ENCODE results near the gene MOB1B. TPM values are rescaled to one million over a fixed set of nuclear protein-coding genes. Genes with fewer than 3 reads are reported as not detected.

Gene MOB1B
- total RNA-seq, 1 donor from 2014 or later: 49.4 TPM

DNA sequence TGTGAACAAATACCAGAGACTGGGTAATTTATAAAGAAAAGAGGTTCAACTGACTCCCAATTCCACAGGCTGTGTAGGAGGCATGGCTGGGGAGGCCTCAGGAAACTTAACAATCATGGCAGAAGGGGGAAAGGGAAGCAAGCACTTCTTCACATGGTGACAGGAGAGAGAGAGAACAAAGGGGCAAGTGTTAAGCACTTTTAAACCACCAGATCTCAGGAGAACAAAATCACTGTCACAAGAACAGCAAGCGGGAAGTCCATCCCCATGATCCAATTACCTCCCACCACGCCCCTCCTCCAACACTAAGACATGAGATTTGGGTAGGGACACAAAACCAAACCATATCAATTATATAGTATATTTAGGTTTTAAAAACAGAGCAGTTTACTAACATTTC is 30.8 kb downstream of the MOB1B start:
- H3K4me1 Mint-ChIP-seq (ENCODE audit: unreplicated experiment): peaks cover 4% of the 10 kb centered on the region
- no peak overlapping the region for H3K4me3 Mint-ChIP-seq (ENCODE audit: unreplicated experiment)
- peak overlapping the region; percentile 36 for H3K27ac Mint-ChIP-seq (ENCODE audit: unreplicated experiment)
- H3K36me3 Mint-ChIP-seq (ENCODE audit: low read depth, unreplicated experiment): peaks cover 4% of the 10 kb centered on the region
- no peak for DNase-seq (ENCODE audit: low spot score)
- no peaks in the 10 kb centered on the region for H3K9me3 Mint-ChIP-seq (ENCODE audit: unreplicated experiment)
- TF ChIP-seq, protein P1, sequence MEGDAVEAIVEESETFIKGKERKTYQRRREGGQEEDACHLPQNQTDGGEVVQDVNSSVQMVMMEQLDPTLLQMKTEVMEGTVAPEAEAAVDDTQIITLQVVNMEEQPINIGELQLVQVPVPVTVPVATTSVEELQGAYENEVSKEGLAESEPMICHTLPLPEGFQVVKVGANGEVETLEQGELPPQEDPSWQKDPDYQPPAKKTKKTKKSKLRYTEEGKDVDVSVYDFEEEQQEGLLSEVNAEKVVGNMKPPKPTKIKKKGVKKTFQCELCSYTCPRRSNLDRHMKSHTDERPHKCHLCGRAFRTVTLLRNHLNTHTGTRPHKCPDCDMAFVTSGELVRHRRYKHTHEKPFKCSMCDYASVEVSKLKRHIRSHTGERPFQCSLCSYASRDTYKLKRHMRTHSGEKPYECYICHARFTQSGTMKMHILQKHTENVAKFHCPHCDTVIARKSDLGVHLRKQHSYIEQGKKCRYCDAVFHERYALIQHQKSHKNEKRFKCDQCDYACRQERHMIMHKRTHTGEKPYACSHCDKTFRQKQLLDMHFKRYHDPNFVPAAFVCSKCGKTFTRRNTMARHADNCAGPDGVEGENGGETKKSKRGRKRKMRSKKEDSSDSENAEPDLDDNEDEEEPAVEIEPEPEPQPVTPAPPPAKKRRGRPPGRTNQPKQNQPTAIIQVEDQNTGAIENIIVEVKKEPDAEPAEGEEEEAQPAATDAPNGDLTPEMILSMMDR (IDR thresholded peaks at IDR 0.05; ENCODE audit: unreplicated experiment): no peak
- no peaks in the 10 kb centered on the region for H3K27me3 Mint-ChIP-seq (ENCODE audit: unreplicated experiment)

DNA sequence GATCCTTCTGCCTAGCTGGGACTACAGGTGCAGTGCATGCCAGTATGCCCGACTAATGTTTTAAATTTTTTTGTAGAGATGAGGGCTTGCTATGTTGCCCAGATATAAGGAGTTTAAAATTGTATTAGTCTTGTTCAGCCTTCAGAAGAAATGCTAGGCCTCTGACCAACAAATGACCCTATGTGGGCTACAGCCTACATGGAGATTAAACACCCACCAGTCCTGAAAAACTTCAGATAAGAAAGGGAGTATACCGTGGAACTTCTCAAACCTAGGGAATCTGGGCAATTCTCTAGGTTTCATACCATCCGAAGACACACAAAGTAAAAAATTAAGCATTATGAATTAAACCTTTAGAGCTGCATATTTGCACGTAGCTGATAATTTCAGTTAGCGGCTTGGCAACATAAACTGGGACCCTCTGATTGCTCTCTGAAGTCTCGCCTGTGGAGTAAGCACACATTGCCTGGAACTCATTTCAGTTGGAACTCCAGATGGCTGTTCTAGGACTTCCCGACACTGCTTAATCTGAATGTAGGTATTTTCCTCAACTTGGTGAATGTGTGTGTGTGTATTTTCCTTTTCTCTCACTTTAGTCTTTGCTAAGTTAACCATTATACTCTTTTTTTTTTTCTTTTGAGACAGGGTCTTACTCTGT is 33.0 kb downstream of the MOB1B start:
- H3K27ac Mint-ChIP-seq (ENCODE audit: unreplicated experiment): no peak overlapping the region
- no peak overlapping the region for H3K4me3 Mint-ChIP-seq (ENCODE audit: unreplicated experiment)

DNA sequence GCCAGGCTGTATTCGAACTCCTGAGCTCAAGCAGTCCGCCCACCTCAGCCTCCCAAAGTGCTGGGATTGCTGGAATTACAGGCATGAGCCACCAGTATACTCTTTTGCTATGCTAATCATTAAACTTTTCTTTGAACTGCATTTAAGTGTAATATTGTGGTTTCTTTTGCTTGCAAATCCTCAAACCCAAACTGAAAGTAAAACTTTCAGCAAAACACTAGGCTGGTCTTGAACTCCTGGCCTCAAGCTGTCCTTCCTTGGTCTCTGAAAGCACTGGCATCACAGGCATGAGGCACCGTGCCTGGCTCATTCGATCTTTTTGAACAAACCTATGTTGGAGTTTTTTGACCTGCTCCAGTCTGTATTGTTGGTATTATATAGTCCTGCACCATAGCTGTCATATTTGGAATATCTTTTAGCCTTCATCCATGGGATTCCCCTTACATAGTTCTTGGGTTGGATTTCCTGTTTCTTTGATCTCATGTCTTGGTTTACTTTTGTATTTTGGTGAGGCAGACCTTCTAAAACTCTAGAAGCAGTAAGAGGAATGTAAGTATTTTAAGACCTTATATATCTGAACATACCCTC is 34.1 kb downstream of the MOB1B start:
- no peak overlapping the region for H3K27ac Mint-ChIP-seq (ENCODE audit: unreplicated experiment)

More for the DNA sequence above, 33.0 kb downstream of the MOB1B start:
- no peaks in the 10 kb centered on the region for H3K9me3 Mint-ChIP-seq (ENCODE audit: unreplicated experiment)
- H3K4me1 Mint-ChIP-seq (ENCODE audit: unreplicated experiment): peaks cover 3% of the 10 kb centered on the region
- peaks cover 12% of the 10 kb centered on the region for H3K36me3 Mint-ChIP-seq (ENCODE audit: low read depth, unreplicated experiment)
- TF ChIP-seq, protein P1 (IDR thresholded peaks at IDR 0.05; ENCODE audit: unreplicated experiment): no peak
- no peak for DNase-seq (ENCODE audit: low spot score)
- H3K27me3 Mint-ChIP-seq (ENCODE audit: unreplicated experiment): no peaks in the 10 kb centered on the region

DNA sequence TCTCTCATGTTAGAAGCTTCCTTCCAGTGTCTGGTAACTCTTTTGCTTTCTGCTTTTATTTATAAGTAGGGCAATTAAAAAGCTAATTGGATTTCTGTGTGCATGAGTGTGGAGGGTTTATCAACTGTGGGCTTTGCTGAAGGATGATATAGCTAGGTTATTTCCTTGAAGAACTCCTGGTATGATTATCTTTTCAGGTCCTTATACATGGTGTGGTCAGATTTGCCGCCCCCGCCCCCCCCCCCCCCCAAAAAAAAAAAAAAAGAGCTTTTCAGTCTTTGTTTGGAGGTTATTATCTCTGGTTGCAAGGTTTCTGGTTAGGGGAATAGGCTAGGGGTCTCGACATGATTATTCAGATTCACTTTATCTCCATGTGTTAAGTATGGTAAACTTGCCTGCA is 35.9 kb downstream of the MOB1B start:
- Mint-ChIP-seq H3K4me3 (ENCODE audit: unreplicated experiment) (no peak overlapping the region), H3K27ac (ENCODE audit: unreplicated experiment) (no peak overlapping the region), H3K27me3 (ENCODE audit: unreplicated experiment) (peaks cover 1% of the 10 kb centered on the region), H3K9me3 (ENCODE audit: unreplicated experiment) (no peaks in the 10 kb centered on the region), H3K36me3 (ENCODE audit: low read depth, unreplicated experiment) (peaks cover 17% of the 10 kb centered on the region), H3K4me1 (ENCODE audit: unreplicated experiment) (no peaks in the 10 kb centered on the region)
- TF ChIP-seq, protein P1 (IDR thresholded peaks at IDR 0.05; ENCODE audit: unreplicated experiment): no peak
- no peak for DNase-seq (ENCODE audit: low spot score)

More for the DNA sequence above, 34.1 kb downstream of the MOB1B start:
- H3K27me3 Mint-ChIP-seq (ENCODE audit: unreplicated experiment): peaks cover 1% of the 10 kb centered on the region
- peak overlapping the region; percentile 4 for H3K4me3 Mint-ChIP-seq (ENCODE audit: unreplicated experiment)
- no peaks in the 10 kb centered on the region for H3K9me3 Mint-ChIP-seq (ENCODE audit: unreplicated experiment)
- no peak for DNase-seq (ENCODE audit: low spot score)
- peaks cover 3% of the 10 kb centered on the region for H3K4me1 Mint-ChIP-seq (ENCODE audit: unreplicated experiment)
- H3K36me3 Mint-ChIP-seq (ENCODE audit: low read depth, unreplicated experiment): peaks cover 17% of the 10 kb centered on the region
- TF ChIP-seq, protein P1 (IDR thresholded peaks at IDR 0.05; ENCODE audit: unreplicated experiment): no peak

DNA sequence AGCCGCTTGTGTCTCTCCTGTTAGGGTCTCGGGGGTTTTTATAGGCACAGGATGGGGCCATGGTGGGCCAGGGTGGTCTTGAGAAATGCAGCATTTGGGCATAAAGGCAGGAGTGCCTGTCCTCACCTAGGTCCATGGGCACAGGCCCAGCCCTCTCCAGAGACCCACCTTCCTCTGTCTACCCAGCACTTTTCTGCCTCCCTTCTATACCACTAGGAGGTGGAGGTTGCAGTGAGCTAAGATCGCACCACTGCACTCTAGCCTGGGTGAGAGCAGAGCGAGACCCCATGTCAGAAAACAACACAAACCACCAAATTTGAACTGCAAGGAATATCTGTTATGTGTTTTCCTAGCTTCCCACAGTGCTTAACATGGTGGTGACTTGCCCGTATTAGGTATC is 38.0 kb downstream of the MOB1B start:
- peaks cover 21% of the 10 kb centered on the region for H3K36me3 Mint-ChIP-seq (ENCODE audit: low read depth, unreplicated experiment)
- H3K27me3 Mint-ChIP-seq (ENCODE audit: unreplicated experiment): peaks cover 1% of the 10 kb centered on the region
- H3K27ac Mint-ChIP-seq (ENCODE audit: unreplicated experiment): no peak overlapping the region
- no peak for DNase-seq (ENCODE audit: low spot score)
- H3K4me1 Mint-ChIP-seq (ENCODE audit: unreplicated experiment): peaks cover 9% of the 10 kb centered on the region
- TF ChIP-seq, protein P1 (IDR thresholded peaks at IDR 0.05; ENCODE audit: unreplicated experiment): no peak
- H3K9me3 Mint-ChIP-seq (ENCODE audit: unreplicated experiment): no peaks in the 10 kb centered on the region
- H3K4me3 Mint-ChIP-seq (ENCODE audit: unreplicated experiment): no peak overlapping the region

All from endothelial cell (in vitro differentiated cells).